ENCODE data around the gene TSSC4. TPM values are rescaled to one million over a fixed set of nuclear protein-coding genes. Genes with fewer than 3 reads are reported as not detected.
"Not testable (repeated sequence)": the region's sequence is repeated elsewhere in the genome, so short reads cannot be mapped to it uniquely, and the experiment has no call there.

The TSSC4 gene
- total RNA-seq, 2 experiments from 2014 or later: 48.4 to 52.1 TPM

- CTCF ChIA-PET; ATAC-seq; H3K27me3 Mint-ChIP-seq; H3K4me3 Mint-ChIP-seq; H3K9me3 Mint-ChIP-seq (ENCODE audit: low read depth); H3K36me3 Mint-ChIP-seq; H3K4me1 Mint-ChIP-seq; H3K27ac Mint-ChIP-seq; DNase-seq: not testable (repeated sequence)
Observed at GRCh38 chr11:2364386-2364785, 36.2 kb upstream of the TSSC4 start.

GRCh38 chr11:2365571-2366210, 34.9 kb upstream of the TSSC4 start:
- no peak overlapping the region for H3K27ac Mint-ChIP-seq
- DNase-seq (no peak), ATAC-seq (no peak)
- CTCF ChIA-PET: no interaction called here
- H3K4me3 Mint-ChIP-seq: no peak overlapping the region
- no peaks in the 10 kb centered on the region for H3K4me1 Mint-ChIP-seq
- no peaks in the 10 kb centered on the region for H3K9me3 Mint-ChIP-seq (ENCODE audit: low read depth)
- no peaks in the 10 kb centered on the region for H3K27me3 Mint-ChIP-seq
- H3K36me3 Mint-ChIP-seq: no peaks in the 10 kb centered on the region

- Mint-ChIP-seq H3K27me3 (no peaks in the 10 kb centered on the region), H3K4me1 (no peaks in the 10 kb centered on the region), H3K27ac (no peak overlapping the region), H3K36me3 (no peaks in the 10 kb centered on the region), H3K9me3 (ENCODE audit: low read depth) (no peaks in the 10 kb centered on the region), H3K4me3 (no peak overlapping the region)
- DNase-seq (no peak), ATAC-seq (no peak)
- CTCF ChIA-PET: interaction anchor here (1.1 kb wide), 1 partner anchor 56 kb away, joined by 3 read pairs; no protein-coding TSS in a partner anchor
Observed at GRCh38 chr11:2366276-2366675, 34.3 kb upstream of the TSSC4 start.

GRCh38 chr11:2366733-2367132, 33.8 kb upstream of the TSSC4 start:
- H3K27me3 Mint-ChIP-seq: no peaks in the 10 kb centered on the region
- no peak overlapping the region for H3K4me3 Mint-ChIP-seq
- no peaks in the 10 kb centered on the region for H3K4me1 Mint-ChIP-seq
- no peak for ATAC-seq
- no peaks in the 10 kb centered on the region for H3K9me3 Mint-ChIP-seq (ENCODE audit: low read depth)
- DNase-seq: no peak
- H3K27ac Mint-ChIP-seq: no peak overlapping the region
- CTCF ChIA-PET: interaction anchor here (1.1 kb wide), 1 partner anchor 57 kb away, joined by 3 read pairs; no protein-coding TSS in a partner anchor
- no peaks in the 10 kb centered on the region for H3K36me3 Mint-ChIP-seq

GRCh38 chr11:2367266-2368160, 33.0 kb upstream of the TSSC4 start:
- ATAC-seq (no peak), DNase-seq (no peak)
- Mint-ChIP-seq H3K9me3 (ENCODE audit: low read depth) (no peaks in the 10 kb centered on the region), H3K27ac (no peak overlapping the region), H3K4me1 (no peaks in the 10 kb centered on the region), H3K27me3 (no peaks in the 10 kb centered on the region), H3K36me3 (no peaks in the 10 kb centered on the region), H3K4me3 (no peak overlapping the region)
- CTCF ChIA-PET: interaction anchor here (1.1 kb wide), 1 partner anchor 58 kb away, joined by 3 read pairs; no protein-coding TSS in a partner anchor

GRCh38 chr11:2368178-2368850, 32.2 kb upstream of the TSSC4 start:
- Mint-ChIP-seq H3K27ac (no peak overlapping the region), H3K27me3 (no peaks in the 10 kb centered on the region), H3K36me3 (no peaks in the 10 kb centered on the region), H3K4me1 (no peaks in the 10 kb centered on the region), H3K4me3 (no peak overlapping the region), H3K9me3 (ENCODE audit: low read depth) (no peaks in the 10 kb centered on the region)
- CTCF ChIA-PET: no interaction called here
- no peak for ATAC-seq
- DNase-seq: no peak

- CTCF ChIA-PET: no interaction called here
- Mint-ChIP-seq H3K9me3 (ENCODE audit: low read depth) (no peaks in the 10 kb centered on the region), H3K27me3 (no peaks in the 10 kb centered on the region), H3K36me3 (no peaks in the 10 kb centered on the region), H3K4me1 (no peaks in the 10 kb centered on the region), H3K4me3 (no peak overlapping the region), H3K27ac (no peak overlapping the region)
- DNase-seq (no peak), ATAC-seq (no peak)
Observed at GRCh38 chr11:2368851-2369180, 31.7 kb upstream of the TSSC4 start.

- ATAC-seq (no peak), DNase-seq (no peak)
- H3K4me1 Mint-ChIP-seq: no peaks in the 10 kb centered on the region
- no peak overlapping the region for H3K27ac Mint-ChIP-seq
- no peaks in the 10 kb centered on the region for H3K27me3 Mint-ChIP-seq
- H3K36me3 Mint-ChIP-seq: no peaks in the 10 kb centered on the region
- no peaks in the 10 kb centered on the region for H3K9me3 Mint-ChIP-seq (ENCODE audit: low read depth)
- CTCF ChIA-PET: no interaction called here
- no peak overlapping the region for H3K4me3 Mint-ChIP-seq
Observed at GRCh38 chr11:2369320-2369719, 31.2 kb upstream of the TSSC4 start.

GRCh38 chr11:2369896-2370295, 30.7 kb upstream of the TSSC4 start:
- Mint-ChIP-seq H3K4me3 (no peak overlapping the region), H3K27me3 (no peaks in the 10 kb centered on the region), H3K9me3 (ENCODE audit: low read depth) (no peaks in the 10 kb centered on the region), H3K27ac (no peak overlapping the region), H3K36me3 (no peaks in the 10 kb centered on the region), H3K4me1 (no peaks in the 10 kb centered on the region)
- DNase-seq (no peak), ATAC-seq (no peak)
- CTCF ChIA-PET: no interaction called here

- DNase-seq (no peak), ATAC-seq (no peak)
- peaks cover 4% of the 10 kb centered on the region for H3K27me3 Mint-ChIP-seq
- no peaks in the 10 kb centered on the region for H3K9me3 Mint-ChIP-seq (ENCODE audit: low read depth)
- no peaks in the 10 kb centered on the region for H3K36me3 Mint-ChIP-seq
- H3K27ac Mint-ChIP-seq: no peak overlapping the region
- CTCF ChIA-PET: interaction anchor here (3.6 kb wide), 1 partner anchor 45 kb away, joined by 16 read pairs; no protein-coding TSS in a partner anchor
- H3K4me1 Mint-ChIP-seq: peaks cover 15% of the 10 kb centered on the region
- H3K4me3 Mint-ChIP-seq: no peak overlapping the region
Observed at GRCh38 chr11:2374456-2375201, 25.9 kb upstream of the TSSC4 start.

- Mint-ChIP-seq H3K27me3 (peaks cover 4% of the 10 kb centered on the region), H3K36me3 (no peaks in the 10 kb centered on the region), H3K9me3 (ENCODE audit: low read depth) (no peaks in the 10 kb centered on the region), H3K4me3 (no peak overlapping the region), H3K4me1 (peaks cover 18% of the 10 kb centered on the region), H3K27ac (no peak overlapping the region)
- DNase-seq (no peak), ATAC-seq (no peak)
- CTCF ChIA-PET: interaction anchor here (3.6 to 3.8 kb wide), 2 partner anchors 45 to 71 kb away, joined by 16 to 36 read pairs; no protein-coding TSS in a partner anchor
Observed at GRCh38 chr11:2375341-2375853, 25.2 kb upstream of the TSSC4 start.

- Mint-ChIP-seq H3K27ac (no peak overlapping the region), H3K4me3 (peak overlapping the region; percentile 21), H3K9me3 (ENCODE audit: low read depth) (no peaks in the 10 kb centered on the region), H3K27me3 (peaks cover 4% of the 10 kb centered on the region), H3K36me3 (no peaks in the 10 kb centered on the region), H3K4me1 (peaks cover 21% of the 10 kb centered on the region)
- ATAC-seq (no peak), DNase-seq (no peak)
- CTCF ChIA-PET: interaction anchor here (1.1 to 3.8 kb wide), 3 partner anchors 12 to 72 kb away, joined by 6 to 36 read pairs (median 16); no protein-coding TSS in a partner anchor
Observed at GRCh38 chr11:2375964-2376551, 24.5 kb upstream of the TSSC4 start.
